ENCODE measurements around the gene ZNF594. TPM values are rescaled to one million over a fixed set of nuclear protein-coding genes. Genes with fewer than 3 reads are reported as not detected.

Gene ZNF594
- total and polyA plus RNA-seq, 10 of the 15 experiments (the other 5 are each of a cell fraction or from before 2014, with no cell fraction given), result 0.98 to 14.3 (median 11.1) TPM

GRCh38 chr17:5234645-5235576 lies 43.2 kb upstream of the ZNF594 start, which contains the start of gene SCIMP (continued):
- no peak for TF ChIP-seq KDM1A (IDR thresholded peaks at IDR 0.05; ENCODE audit: borderline replicate concordance)
- TF ChIP-seq MEF2A (IDR thresholded peaks at IDR 0.05; ENCODE audit: insufficient read depth, low read depth, low read length), result 0 out of 2 replicates have a peak, but pooled peaks have one; percentile 39
- TF ChIP-seq, protein P1, sequence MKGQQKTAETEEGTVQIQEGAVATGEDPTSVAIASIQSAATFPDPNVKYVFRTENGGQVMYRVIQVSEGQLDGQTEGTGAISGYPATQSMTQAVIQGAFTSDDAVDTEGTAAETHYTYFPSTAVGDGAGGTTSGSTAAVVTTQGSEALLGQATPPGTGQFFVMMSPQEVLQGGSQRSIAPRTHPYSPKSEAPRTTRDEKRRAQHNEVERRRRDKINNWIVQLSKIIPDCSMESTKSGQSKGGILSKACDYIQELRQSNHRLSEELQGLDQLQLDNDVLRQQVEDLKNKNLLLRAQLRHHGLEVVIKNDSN (IDR thresholded peaks at IDR 0.05; ENCODE audit: borderline replicate concordance, extremely low read length, insufficient read depth, low read depth, low read length), result no peak
- peak in 1 of 2 experiments; percentile 34; a peak in 1 of 3 replicates for TF ChIP-seq EGR1 (IDR thresholded peaks at IDR 0.05; ENCODE audit: borderline replicate concordance in 1 of 2, low read depth in 2 of 2, low read length in 2 of 2)
- TF ChIP-seq CBX3 (IDR thresholded peaks at IDR 0.05; ENCODE audit: borderline replicate concordance, low read depth), result no peak
- TF ChIP-seq JUNB (IDR thresholded peaks at IDR 0.05), result peak; percentile 80
- TF ChIP-seq ESRRA (IDR thresholded peaks at IDR 0.05; ENCODE audit: low read length), result peak; percentile 80; the same call in 1 of the 2 replicates
- TF ChIP-seq PKNOX1 (IDR thresholded peaks at IDR 0.05), result 0 out of 2 replicates have a peak, but pooled peaks have one; percentile 39
- no peak for TF ChIP-seq KLF5 (IDR thresholded peaks at IDR 0.05; ENCODE audit: partially characterized antibody)
- peak; percentile 64; the same call in 1 of the 2 replicates for TF ChIP-seq NBN (IDR thresholded peaks at IDR 0.05)
- TF ChIP-seq, protein P2, sequence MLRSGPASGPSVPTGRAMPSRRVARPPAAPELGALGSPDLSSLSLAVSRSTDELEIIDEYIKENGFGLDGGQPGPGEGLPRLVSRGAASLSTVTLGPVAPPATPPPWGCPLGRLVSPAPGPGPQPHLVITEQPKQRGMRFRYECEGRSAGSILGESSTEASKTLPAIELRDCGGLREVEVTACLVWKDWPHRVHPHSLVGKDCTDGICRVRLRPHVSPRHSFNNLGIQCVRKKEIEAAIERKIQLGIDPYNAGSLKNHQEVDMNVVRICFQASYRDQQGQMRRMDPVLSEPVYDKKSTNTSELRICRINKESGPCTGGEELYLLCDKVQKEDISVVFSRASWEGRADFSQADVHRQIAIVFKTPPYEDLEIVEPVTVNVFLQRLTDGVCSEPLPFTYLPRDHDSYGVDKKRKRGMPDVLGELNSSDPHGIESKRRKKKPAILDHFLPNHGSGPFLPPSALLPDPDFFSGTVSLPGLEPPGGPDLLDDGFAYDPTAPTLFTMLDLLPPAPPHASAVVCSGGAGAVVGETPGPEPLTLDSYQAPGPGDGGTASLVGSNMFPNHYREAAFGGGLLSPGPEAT (IDR thresholded peaks at IDR 0.05; ENCODE audit: low read depth), result peak; percentile 91
- TF ChIP-seq SIN3A (IDR thresholded peaks at IDR 0.05; ENCODE audit: low read depth, low read length), result 0 out of 2 replicates have a peak, but pooled peaks have one; percentile 48
- peak; percentile 90 for TF ChIP-seq BCL11A (IDR thresholded peaks at IDR 0.05; ENCODE audit: low read depth, low read length)
- peak; percentile 81 for TF ChIP-seq SMAD1 (IDR thresholded peaks at IDR 0.05; ENCODE audit: low read depth, partially characterized antibody)
- peak; percentile 38 for TF ChIP-seq HDAC6 (IDR thresholded peaks at IDR 0.05; ENCODE audit: unreplicated experiment)
- peak; percentile 66; the same call in 1 of the 2 replicates for TF ChIP-seq MTA2 (IDR thresholded peaks at IDR 0.05; ENCODE audit: low read depth)
- peak; percentile 74 for TF ChIP-seq FOXM1 (IDR thresholded peaks at IDR 0.05; ENCODE audit: low read depth, low read length)
- peak; percentile 41; the same call in 1 of the 2 replicates for TF ChIP-seq CREB1 (IDR thresholded peaks at IDR 0.05; ENCODE audit: low read depth)
- peak; percentile 49; the same call in 1 of the 2 replicates for TF ChIP-seq NFIC (IDR thresholded peaks at IDR 0.05; ENCODE audit: low read depth, low read length)
- TF ChIP-seq ZSCAN29 (IDR thresholded peaks at IDR 0.05), result no peak
- 0 out of 2 replicates have a peak, but pooled peaks have one; percentile 39 for TF ChIP-seq STAT3 (IDR thresholded peaks at IDR 0.05; ENCODE audit: low read depth, low read length)
- no peak for TF ChIP-seq RB1 (IDR thresholded peaks at IDR 0.05; ENCODE audit: borderline replicate concordance)
- TF ChIP-seq TCF7 (IDR thresholded peaks at IDR 0.05; ENCODE audit: borderline replicate concordance), result no peak
- TF ChIP-seq, protein P3, sequence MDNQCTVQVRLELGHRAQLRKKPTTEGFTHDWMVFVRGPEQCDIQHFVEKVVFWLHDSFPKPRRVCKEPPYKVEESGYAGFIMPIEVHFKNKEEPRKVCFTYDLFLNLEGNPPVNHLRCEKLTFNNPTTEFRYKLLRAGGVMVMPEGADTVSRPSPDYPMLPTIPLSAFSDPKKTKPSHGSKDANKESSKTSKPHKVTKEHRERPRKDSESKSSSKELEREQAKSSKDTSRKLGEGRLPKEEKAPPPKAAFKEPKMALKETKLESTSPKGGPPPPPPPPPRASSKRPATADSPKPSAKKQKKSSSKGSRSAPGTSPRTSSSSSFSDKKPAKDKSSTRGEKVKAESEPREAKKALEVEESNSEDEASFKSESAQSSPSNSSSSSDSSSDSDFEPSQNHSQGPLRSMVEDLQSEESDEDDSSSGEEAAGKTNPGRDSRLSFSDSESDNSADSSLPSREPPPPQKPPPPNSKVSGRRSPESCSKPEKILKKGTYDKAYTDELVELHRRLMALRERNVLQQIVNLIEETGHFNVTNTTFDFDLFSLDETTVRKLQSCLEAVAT (IDR thresholded peaks at IDR 0.05), result peak; percentile 97
- no peak for TF ChIP-seq NR2C1 (IDR thresholded peaks at IDR 0.05)
- TF ChIP-seq YY1 (IDR thresholded peaks at IDR 0.05; ENCODE audit: low read depth, low read length), result peak; percentile 88

Measured in GM12878 (cell line).